ENCODE results near the gene SORL1-AS1.

- TF ChIP-seq, protein P1, sequence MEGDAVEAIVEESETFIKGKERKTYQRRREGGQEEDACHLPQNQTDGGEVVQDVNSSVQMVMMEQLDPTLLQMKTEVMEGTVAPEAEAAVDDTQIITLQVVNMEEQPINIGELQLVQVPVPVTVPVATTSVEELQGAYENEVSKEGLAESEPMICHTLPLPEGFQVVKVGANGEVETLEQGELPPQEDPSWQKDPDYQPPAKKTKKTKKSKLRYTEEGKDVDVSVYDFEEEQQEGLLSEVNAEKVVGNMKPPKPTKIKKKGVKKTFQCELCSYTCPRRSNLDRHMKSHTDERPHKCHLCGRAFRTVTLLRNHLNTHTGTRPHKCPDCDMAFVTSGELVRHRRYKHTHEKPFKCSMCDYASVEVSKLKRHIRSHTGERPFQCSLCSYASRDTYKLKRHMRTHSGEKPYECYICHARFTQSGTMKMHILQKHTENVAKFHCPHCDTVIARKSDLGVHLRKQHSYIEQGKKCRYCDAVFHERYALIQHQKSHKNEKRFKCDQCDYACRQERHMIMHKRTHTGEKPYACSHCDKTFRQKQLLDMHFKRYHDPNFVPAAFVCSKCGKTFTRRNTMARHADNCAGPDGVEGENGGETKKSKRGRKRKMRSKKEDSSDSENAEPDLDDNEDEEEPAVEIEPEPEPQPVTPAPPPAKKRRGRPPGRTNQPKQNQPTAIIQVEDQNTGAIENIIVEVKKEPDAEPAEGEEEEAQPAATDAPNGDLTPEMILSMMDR (IDR thresholded peaks at IDR 0.05 in 8 of 11, conservative IDR thresholded peaks at IDR 0.05 in 3 of 11): no peak
- no peak for TF ChIP-seq POLR2A (IDR thresholded peaks at IDR 0.05)
- no peak for TF ChIP-seq POLR2AphosphoS5 (IDR thresholded peaks at IDR 0.05)
Observed at GRCh38 chr11:121408830-121409229, 43.9 kb downstream of the SORL1-AS1 start.
